HepG2 (cell line): Measurements from ENCODE around the gene NUP155. TPM values are rescaled to one million over a fixed set of nuclear protein-coding genes. Genes with fewer than 3 reads are reported as not detected.
A peak's percentile ranks its signal among the peaks of the same experiment; 100 is the strongest.

Experiments
- AHR ChIP-seq: IDR thresholded peaks from 2 replicates; pipeline ENCODE4 v1.6.1; 2018; ENCODE audit warnings: missing genetic modification reagents, missing compliant biosample characterization
- DRAP1 ChIP-seq: IDR thresholded peaks from 2 replicates; pipeline ENCODE4 v1.6.1; 2016; ENCODE audit warnings: missing genetic modification reagents, missing compliant biosample characterization
- GATAD1 ChIP-seq: IDR thresholded peaks from 2 replicates; pipeline ENCODE4 v1.6.1; 2016; ENCODE audit warnings: missing genetic modification reagents, missing compliant biosample characterization
- GATAD2A ChIP-seq: IDR thresholded peaks from 2 replicates; pipeline ENCODE4 v1.6.1; 2016
- KDM3A ChIP-seq: IDR thresholded peaks from 2 replicates; pipeline ENCODE4 v1.6.1; 2018; ENCODE audit warnings: low read depth, missing compliant biosample characterization
- MYC ChIP-seq: sonication (generic); formaldehyde crosslinking; IDR thresholded peaks from 2 replicates; pipeline ENCODE4 v1.9.0; 2021; ENCODE audit warnings: missing genetic modification reagents, borderline replicate concordance
- NAIF1 ChIP-seq: sonication (generic); formaldehyde crosslinking; IDR thresholded peaks from 2 replicates; pipeline ENCODE4 v1.5.0; 2020; ENCODE audit warnings: mild to moderate bottlenecking, missing genetic modification reagents, borderline replicate concordance
- PHB2 ChIP-seq: fragments of 450-650 bp; IDR thresholded peaks from 2 replicates; pipeline ENCODE4 v1.6.1; 2018; ENCODE audit not compliant: partially characterized antibody
- RAD21 ChIP-seq: fragments of 450-650 bp; formaldehyde crosslinking; IDR thresholded peaks from 2 replicates; pipeline ENCODE4 v1.5.0; 2020; ENCODE audit warnings: mild to moderate bottlenecking
- TBX2 ChIP-seq: sonication (generic); formaldehyde crosslinking; IDR thresholded peaks from 2 replicates; pipeline ENCODE4 v1.5.0; 2020; ENCODE audit warnings: missing genetic modification reagents, mild to moderate bottlenecking, borderline replicate concordance
- UBTF ChIP-seq: sonication (generic); formaldehyde crosslinking; IDR thresholded peaks from 2 replicates; pipeline ENCODE4 v1.4.0; 2020; ENCODE audit warnings: mild to moderate bottlenecking, missing genetic modification reagents
- ZNF12 ChIP-seq: sonication (generic); formaldehyde crosslinking; IDR thresholded peaks from 2 replicates; pipeline ENCODE4 v1.5.0; 2020; ENCODE audit warnings: missing genetic modification reagents
- ZNF230 ChIP-seq: sonication (generic); formaldehyde crosslinking; IDR thresholded peaks from 2 replicates; pipeline ENCODE4 v1.4.0; 2020; ENCODE audit warnings: mild to moderate bottlenecking, missing genetic modification reagents
- ZNF232 ChIP-seq: sonication (generic); formaldehyde crosslinking; IDR thresholded peaks from 2 replicates; pipeline ENCODE4 v1.4.0; 2020; ENCODE audit warnings: missing genetic modification reagents, borderline replicate concordance
- ZNF256 ChIP-seq: sonication (generic); formaldehyde crosslinking; conservative IDR thresholded peaks from 2 replicates; pipeline ENCODE4 v1.4.0; 2020; ENCODE audit warnings: missing genetic modification reagents
- ZNF296 ChIP-seq: sonication (generic); formaldehyde crosslinking; conservative IDR thresholded peaks from 2 replicates; pipeline ENCODE4 v1.5.0; 2020; ENCODE audit warnings: mild to moderate bottlenecking, missing genetic modification reagents
- ZNF75D ChIP-seq: sonication (generic); formaldehyde crosslinking; IDR thresholded peaks from 2 replicates; pipeline ENCODE4 v1.8.1; 2023; ENCODE audit warnings: missing genetic modification reagents, mild to moderate bottlenecking, borderline replicate concordance
- ZNF775 ChIP-seq: sonication (generic); formaldehyde crosslinking; IDR thresholded peaks from 2 replicates; pipeline ENCODE4 v1.4.0; 2020; ENCODE audit warnings: missing genetic modification reagents, mild to moderate bottlenecking, moderate library complexity, borderline replicate concordance
- polyA plus RNA-seq, 8 experiments: library from polyadenylated mRNA; depleted of rRNA in 3 of 8; stranded (reverse) in 7 of 8; unstranded in 1 of 8; fragments of >200 nt; fragmentation: Illumina TruSeq in 4 of 8; extraction: Trizol in 4 of 8; gene quantifications; 2 replicates each; pipeline versions ENCODE4 v1.2.1 to v1.2.3, GENCODE V29; 2011 to 2016; ENCODE audit warnings: low read depth in 4 of 8, missing spikeins in 1 of 8, mixed read lengths in 1 of 8; ENCODE audit not compliant: insufficient read depth in 1 of 8
- total RNA-seq, 5 experiments: library from RNA; depleted of rRNA; stranded (reverse); fragments of >200 nt; fragmentation: Illumina TruSeq; extraction: Trizol; gene quantifications; 2 replicates each; pipeline ENCODE4 v1.2.3, GENCODE V29; 2016; ENCODE audit warnings: low read depth in 1 of 5
- TF ChIP-seq, protein P1 (sequence below): sonication (generic); formaldehyde crosslinking; IDR thresholded peaks from 2 replicates; pipeline ENCODE4 v1.4.0; 2020; ENCODE audit warnings: missing genetic modification reagents
- TF ChIP-seq, protein P2 (sequence below): sonication (generic); formaldehyde crosslinking; IDR thresholded peaks from 2 replicates; pipeline ENCODE4 v1.4.0; 2020; ENCODE audit warnings: missing genetic modification reagents
- TF ChIP-seq, protein P3 (sequence below): sonication (generic); formaldehyde crosslinking; IDR thresholded peaks from 2 replicates; pipeline ENCODE4 v1.9.0; 2021; ENCODE audit warnings: missing genetic modification reagents, borderline replicate concordance

NUP155 gene
- total and polyA plus RNA-seq, 2 of the 13 experiments (the other 11 are each of a cell fraction or from before 2014, with no cell fraction given): 13.0 to 57.4 TPM

DNA sequence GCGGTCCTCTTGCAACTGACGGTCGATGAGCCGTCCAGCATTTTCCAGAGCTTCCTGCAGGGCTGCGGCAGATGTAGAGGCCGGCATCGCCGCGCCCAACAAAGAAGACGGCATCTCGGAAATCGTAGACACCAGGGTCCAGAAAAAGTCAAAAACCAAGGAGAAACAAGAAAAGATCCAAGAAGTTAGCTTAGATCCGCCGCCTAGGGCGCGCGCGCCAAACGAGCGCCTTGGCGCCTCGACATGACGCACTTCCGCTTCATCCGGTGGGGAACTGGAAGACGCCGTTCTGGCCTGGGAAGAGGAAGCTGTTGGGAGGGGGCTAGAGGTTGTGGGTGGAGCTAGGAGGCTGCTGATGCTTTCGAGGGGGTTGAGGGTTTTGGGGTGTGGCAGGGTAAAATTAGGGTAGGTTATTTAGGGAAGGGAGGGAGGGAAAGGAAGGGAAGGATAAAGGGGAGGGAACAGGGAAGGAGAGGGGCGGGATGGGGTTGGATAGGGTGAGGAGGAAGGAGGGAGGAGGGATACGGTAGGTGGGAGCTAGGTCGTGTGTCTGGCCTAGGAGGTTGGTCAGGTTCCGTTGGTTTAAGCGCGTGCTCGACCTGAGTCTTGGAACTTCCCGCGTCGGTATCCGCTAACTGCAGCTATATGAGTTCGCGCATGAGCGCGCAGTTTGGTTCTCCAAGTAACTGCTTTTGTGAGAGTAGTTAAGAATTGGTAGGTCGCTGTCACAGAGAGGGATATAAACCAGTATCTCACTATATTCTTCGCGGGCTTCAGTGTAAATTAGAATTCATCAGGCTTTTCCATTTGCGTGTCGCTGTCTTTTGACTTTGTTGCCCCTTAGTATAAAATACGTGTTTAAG lies at the start of gene NUP155 (continued):
- no peak for TF ChIP-seq ZNF256 (CRISPR knock-in tag)
- TF ChIP-seq ZNF75D: 0 out of 2 replicates have a peak, but pooled peaks have one; percentile 43
- no peak for TF ChIP-seq ZNF230 (CRISPR knock-in tag)
- TF ChIP-seq MYC (CRISPR knock-in tag): peak; percentile 88; the same call in 1 of the 2 replicates
- no peak for TF ChIP-seq PHB2
- TF ChIP-seq NAIF1: peak; percentile 39; the same call in 1 of the 2 replicates
- peak; percentile 27; the same call in 1 of the 2 replicates for TF ChIP-seq AHR (CRISPR knock-in tag)
- TF ChIP-seq TBX2 (CRISPR knock-in tag): peak; percentile 37; the same call in 1 of the 2 replicates
- TF ChIP-seq, protein P1, sequence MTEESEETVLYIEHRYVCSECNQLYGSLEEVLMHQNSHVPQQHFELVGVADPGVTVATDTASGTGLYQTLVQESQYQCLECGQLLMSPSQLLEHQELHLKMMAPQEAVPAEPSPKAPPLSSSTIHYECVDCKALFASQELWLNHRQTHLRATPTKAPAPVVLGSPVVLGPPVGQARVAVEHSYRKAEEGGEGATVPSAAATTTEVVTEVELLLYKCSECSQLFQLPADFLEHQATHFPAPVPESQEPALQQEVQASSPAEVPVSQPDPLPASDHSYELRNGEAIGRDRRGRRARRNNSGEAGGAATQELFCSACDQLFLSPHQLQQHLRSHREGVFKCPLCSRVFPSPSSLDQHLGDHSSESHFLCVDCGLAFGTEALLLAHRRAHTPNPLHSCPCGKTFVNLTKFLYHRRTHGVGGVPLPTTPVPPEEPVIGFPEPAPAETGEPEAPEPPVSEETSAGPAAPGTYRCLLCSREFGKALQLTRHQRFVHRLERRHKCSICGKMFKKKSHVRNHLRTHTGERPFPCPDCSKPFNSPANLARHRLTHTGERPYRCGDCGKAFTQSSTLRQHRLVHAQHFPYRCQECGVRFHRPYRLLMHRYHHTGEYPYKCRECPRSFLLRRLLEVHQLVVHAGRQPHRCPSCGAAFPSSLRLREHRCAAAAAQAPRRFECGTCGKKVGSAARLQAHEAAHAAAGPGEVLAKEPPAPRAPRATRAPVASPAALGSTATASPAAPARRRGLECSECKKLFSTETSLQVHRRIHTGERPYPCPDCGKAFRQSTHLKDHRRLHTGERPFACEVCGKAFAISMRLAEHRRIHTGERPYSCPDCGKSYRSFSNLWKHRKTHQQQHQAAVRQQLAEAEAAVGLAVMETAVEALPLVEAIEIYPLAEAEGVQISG (CRISPR knock-in tag): peak; percentile 97
- no peak for TF ChIP-seq ZNF232 (CRISPR knock-in tag)
- no peak for TF ChIP-seq ZNF296 (CRISPR knock-in tag)
- TF ChIP-seq, protein P2, sequence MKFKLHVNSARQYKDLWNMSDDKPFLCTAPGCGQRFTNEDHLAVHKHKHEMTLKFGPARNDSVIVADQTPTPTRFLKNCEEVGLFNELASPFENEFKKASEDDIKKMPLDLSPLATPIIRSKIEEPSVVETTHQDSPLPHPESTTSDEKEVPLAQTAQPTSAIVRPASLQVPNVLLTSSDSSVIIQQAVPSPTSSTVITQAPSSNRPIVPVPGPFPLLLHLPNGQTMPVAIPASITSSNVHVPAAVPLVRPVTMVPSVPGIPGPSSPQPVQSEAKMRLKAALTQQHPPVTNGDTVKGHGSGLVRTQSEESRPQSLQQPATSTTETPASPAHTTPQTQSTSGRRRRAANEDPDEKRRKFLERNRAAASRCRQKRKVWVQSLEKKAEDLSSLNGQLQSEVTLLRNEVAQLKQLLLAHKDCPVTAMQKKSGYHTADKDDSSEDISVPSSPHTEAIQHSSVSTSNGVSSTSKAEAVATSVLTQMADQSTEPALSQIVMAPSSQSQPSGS (CRISPR knock-in tag): no peak
- 0 out of 2 replicates have a peak, but pooled peaks have one; percentile 12 for TF ChIP-seq ZNF12 (CRISPR knock-in tag)
- TF ChIP-seq ZNF775 (CRISPR knock-in tag): no peak
- TF ChIP-seq RAD21 (CRISPR knock-in tag): no peak
- TF ChIP-seq, protein P3, sequence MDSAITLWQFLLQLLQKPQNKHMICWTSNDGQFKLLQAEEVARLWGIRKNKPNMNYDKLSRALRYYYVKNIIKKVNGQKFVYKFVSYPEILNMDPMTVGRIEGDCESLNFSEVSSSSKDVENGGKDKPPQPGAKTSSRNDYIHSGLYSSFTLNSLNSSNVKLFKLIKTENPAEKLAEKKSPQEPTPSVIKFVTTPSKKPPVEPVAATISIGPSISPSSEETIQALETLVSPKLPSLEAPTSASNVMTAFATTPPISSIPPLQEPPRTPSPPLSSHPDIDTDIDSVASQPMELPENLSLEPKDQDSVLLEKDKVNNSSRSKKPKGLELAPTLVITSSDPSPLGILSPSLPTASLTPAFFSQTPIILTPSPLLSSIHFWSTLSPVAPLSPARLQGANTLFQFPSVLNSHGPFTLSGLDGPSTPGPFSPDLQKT: no peak
- TF ChIP-seq KDM3A (CRISPR knock-in tag): no peak
- TF ChIP-seq GATAD1 (CRISPR knock-in tag): peak; percentile 99
- TF ChIP-seq DRAP1 (CRISPR knock-in tag): peak; percentile 41; the same call in 1 of the 2 replicates
- TF ChIP-seq UBTF (CRISPR knock-in tag): no peak
- TF ChIP-seq GATAD2A (CRISPR knock-in tag): peak; percentile 39
